ENCODE results near the gene B4GALNT4.

- TF ChIP-seq EP300 (IDR thresholded peaks at IDR 0.05) (no peak), CTCF (IDR thresholded peaks at IDR 0.05) (no peak)
Measured at GRCh38 chr11:344836-345578, 24.3 kb upstream of the B4GALNT4 start.

Measured in tibial nerve (tissue), 4 donors.